Neural cell (in vitro differentiated cells): Measurements from ENCODE around the gene AMFR. TPM values are rescaled to one million over a fixed set of nuclear protein-coding genes. Genes with fewer than 3 reads are reported as not detected.

Experiments
- H2AFZ ChIP-seq: fragments of 200-600, 300-800 bp; sonication (generic), shearing (Covaris generic); 2 replicates; pipeline ENCODE4 v1.6.0; 2014; ENCODE audit warnings: low read depth, mild to moderate bottlenecking, antibody characterized with exemption, low read length, moderate library complexity
- H3F3A ChIP-seq: fragments of 200-600 bp; shearing (Covaris generic); 2 replicates; pipeline ENCODE4 v1.6.1; 2016; ENCODE audit warnings: mild to moderate bottlenecking, moderate library complexity, mixed read lengths, antibody characterized with exemption, low read length; ENCODE audit not compliant: insufficient read depth, poor library complexity, severe bottlenecking
- H3K27ac ChIP-seq: fragments of 200-600, 300-800 bp; sonication (generic), shearing (Covaris generic); 2 replicates; pipeline ENCODE4 v1.5.1; 2014; ENCODE audit warnings: mild to moderate bottlenecking, low read length, moderate library complexity
- H3K27me3 ChIP-seq: fragments of 300-800, 200-600 bp; sonication (generic), shearing (Covaris generic); 2 replicates; pipeline ENCODE4 v1.6.0; 2014; ENCODE audit warnings: mild to moderate bottlenecking, low read depth, low read length, moderate library complexity; ENCODE audit not compliant: insufficient read depth
- H3K36me3 ChIP-seq: fragments of 300-800, 200-600 bp; sonication (generic), shearing (Covaris generic); 2 replicates; pipeline ENCODE4 v1.5.1; 2014; ENCODE audit warnings: mild to moderate bottlenecking, antibody characterized with exemption, low read length, moderate library complexity; ENCODE audit not compliant: insufficient read depth
- H3K4me2 ChIP-seq: fragments of 300-800, 200-600 bp; sonication (generic), shearing (Covaris generic); 2 replicates; pipeline ENCODE4 v1.6.0; 2014; ENCODE audit warnings: mild to moderate bottlenecking, low read length
- H3K4me3 ChIP-seq: fragments of 300-800, 200-600 bp; sonication (generic), shearing (Covaris generic); 2 replicates; pipeline ENCODE4 v1.5.1; 2014; ENCODE audit warnings: mild to moderate bottlenecking, low read length, moderate library complexity
- H3K79me2 ChIP-seq: fragments of 200-600 bp; shearing (Covaris generic); replicated peaks from 2 replicates; pipeline ENCODE4 v1.6.0; 2014; ENCODE audit warnings: mild to moderate bottlenecking, low read length, moderate library complexity; ENCODE audit not compliant: insufficient read depth
- H3K9ac ChIP-seq: fragments of 300-800, 200-600 bp; sonication (generic), shearing (Covaris generic); 2 replicates; pipeline ENCODE4 v1.6.1; 2016; ENCODE audit warnings: mild to moderate bottlenecking, low read length, mixed read lengths
- H3K9me2 ChIP-seq: fragments of 200-600 bp; shearing (Covaris generic); 2 replicates; pipeline ENCODE4 v1.6.1; 2016; ENCODE audit warnings: mild to moderate bottlenecking, low read length, mixed read lengths; ENCODE audit not compliant: insufficient read depth
- H3K9me3 ChIP-seq: fragments of 200-600, 300-800 bp; sonication (generic), shearing (Covaris generic); 2 replicates; pipeline ENCODE4 v1.6.1; 2016; ENCODE audit warnings: mild to moderate bottlenecking, mixed run types, low read length, moderate library complexity, mixed read lengths
- H4K20me1 ChIP-seq: fragments of 200-600 bp; shearing (Covaris generic); 2 replicates; pipeline ENCODE4 v1.6.1; 2016; ENCODE audit warnings: mild to moderate bottlenecking, mixed run types; ENCODE audit not compliant: insufficient read depth
- EP300 ChIP-seq: fragments of 450-650 bp; conservative IDR thresholded peaks from 2 replicates; pipeline ENCODE4 v1.6.1; 2014; ENCODE audit warnings: antibody characterized with exemption, mild to moderate bottlenecking, moderate library complexity; ENCODE audit not compliant: poor library complexity, severe bottlenecking
- EZH2 ChIP-seq: fragments of 200-600, 300-800 bp; shearing (Covaris generic), sonication (generic); IDR thresholded peaks from 2 replicates; pipeline ENCODE4 v1.6.1; 2014; ENCODE audit warnings: antibody characterized with exemption, low read length, borderline replicate concordance, mild to moderate bottlenecking; ENCODE audit not compliant: insufficient read depth, poor library complexity, severe bottlenecking
- MXI1 ChIP-seq: fragments of 450-650 bp; conservative IDR thresholded peaks from 2 replicates; pipeline ENCODE4 v1.6.1; 2014; ENCODE audit warnings: antibody characterized with exemption, mild to moderate bottlenecking; ENCODE audit not compliant: poor library complexity, severe bottlenecking
- POLR2AphosphoS5 ChIP-seq: IDR thresholded peaks from 2 replicates; pipeline ENCODE4 v1.6.1; 2012
- RAD21 ChIP-seq: fragments of 450-650 bp; conservative IDR thresholded peaks from 2 replicates; pipeline ENCODE4 v1.6.1; 2014; ENCODE audit warnings: antibody characterized with exemption, mild to moderate bottlenecking, moderate library complexity
- SMC3 ChIP-seq: fragments of 450-650 bp; conservative IDR thresholded peaks from 2 replicates; pipeline ENCODE4 v1.6.1; 2014; ENCODE audit warnings: antibody characterized with exemption, mild to moderate bottlenecking, moderate library complexity; ENCODE audit not compliant: poor library complexity
- TAF1 ChIP-seq: IDR thresholded peaks from 2 replicates; pipeline ENCODE4 v1.6.1; 2012; ENCODE audit warnings: low read depth
- polyA plus RNA-seq: library from polyadenylated mRNA; depleted of rRNA; stranded (reverse); fragments of >200 nt; gene quantifications from 2 replicates; pipeline ENCODE4 v1.2.3, GENCODE V29; 2014
- TF ChIP-seq, protein P1 (sequence below): fragments of 450-650 bp; IDR thresholded peaks from 2 replicates; pipeline ENCODE4 v1.5.1; 2014; ENCODE audit warnings: antibody characterized with exemption, mild to moderate bottlenecking, moderate library complexity; ENCODE audit not compliant: poor library complexity, severe bottlenecking
- TF ChIP-seq, protein P2 (sequence below): IDR thresholded peaks from 2 replicates; pipeline ENCODE4 v1.6.1; 2012; ENCODE audit warnings: borderline replicate concordance

The AMFR gene
- polyA plus RNA-seq, 1 donor from 2014 or later: 101 TPM

DNA sequence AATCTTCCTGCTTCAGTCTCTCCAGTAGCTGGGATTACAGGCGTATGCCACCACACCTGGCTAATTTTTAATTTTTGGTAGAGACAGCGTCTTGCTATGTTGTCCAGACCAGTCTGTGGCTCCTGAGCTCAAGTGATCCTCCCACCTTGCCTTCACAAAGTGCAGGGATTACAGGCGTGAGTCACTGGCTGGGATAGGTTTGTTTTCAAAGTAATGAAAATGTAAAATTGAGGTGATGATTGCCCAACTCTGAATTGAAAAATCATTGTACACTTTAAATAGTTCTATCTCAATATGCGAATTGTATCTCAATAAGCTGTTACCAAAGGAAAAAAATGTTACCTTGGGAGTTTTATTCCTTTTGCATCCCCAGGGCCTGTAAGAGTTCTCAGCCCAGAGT is 1.2 kb upstream of the AMFR start:
- no peak overlapping the region for H2AFZ ChIP-seq
- no peaks in the 10 kb centered on the region for H3K9me2 ChIP-seq
- H3K36me3 ChIP-seq: no peaks in the 10 kb centered on the region
- no peak overlapping the region for H3K4me2 ChIP-seq
- H3K27me3 ChIP-seq: no peaks in the 10 kb centered on the region
- no peaks in the 10 kb centered on the region for H3F3A ChIP-seq
- TF ChIP-seq, protein P1, sequence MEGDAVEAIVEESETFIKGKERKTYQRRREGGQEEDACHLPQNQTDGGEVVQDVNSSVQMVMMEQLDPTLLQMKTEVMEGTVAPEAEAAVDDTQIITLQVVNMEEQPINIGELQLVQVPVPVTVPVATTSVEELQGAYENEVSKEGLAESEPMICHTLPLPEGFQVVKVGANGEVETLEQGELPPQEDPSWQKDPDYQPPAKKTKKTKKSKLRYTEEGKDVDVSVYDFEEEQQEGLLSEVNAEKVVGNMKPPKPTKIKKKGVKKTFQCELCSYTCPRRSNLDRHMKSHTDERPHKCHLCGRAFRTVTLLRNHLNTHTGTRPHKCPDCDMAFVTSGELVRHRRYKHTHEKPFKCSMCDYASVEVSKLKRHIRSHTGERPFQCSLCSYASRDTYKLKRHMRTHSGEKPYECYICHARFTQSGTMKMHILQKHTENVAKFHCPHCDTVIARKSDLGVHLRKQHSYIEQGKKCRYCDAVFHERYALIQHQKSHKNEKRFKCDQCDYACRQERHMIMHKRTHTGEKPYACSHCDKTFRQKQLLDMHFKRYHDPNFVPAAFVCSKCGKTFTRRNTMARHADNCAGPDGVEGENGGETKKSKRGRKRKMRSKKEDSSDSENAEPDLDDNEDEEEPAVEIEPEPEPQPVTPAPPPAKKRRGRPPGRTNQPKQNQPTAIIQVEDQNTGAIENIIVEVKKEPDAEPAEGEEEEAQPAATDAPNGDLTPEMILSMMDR: no peak
- TF ChIP-seq MXI1 (no peak), EP300 (no peak)
- H4K20me1 ChIP-seq: peaks cover 5% of the 10 kb centered on the region
- no peaks in the 10 kb centered on the region for H3K9me3 ChIP-seq
- no peak overlapping the region for H3K9ac ChIP-seq
- H3K79me2 ChIP-seq: peaks cover 16% of the 10 kb centered on the region
- H3K27ac ChIP-seq: no peak overlapping the region
- H3K4me3 ChIP-seq: no peak overlapping the region

DNA sequence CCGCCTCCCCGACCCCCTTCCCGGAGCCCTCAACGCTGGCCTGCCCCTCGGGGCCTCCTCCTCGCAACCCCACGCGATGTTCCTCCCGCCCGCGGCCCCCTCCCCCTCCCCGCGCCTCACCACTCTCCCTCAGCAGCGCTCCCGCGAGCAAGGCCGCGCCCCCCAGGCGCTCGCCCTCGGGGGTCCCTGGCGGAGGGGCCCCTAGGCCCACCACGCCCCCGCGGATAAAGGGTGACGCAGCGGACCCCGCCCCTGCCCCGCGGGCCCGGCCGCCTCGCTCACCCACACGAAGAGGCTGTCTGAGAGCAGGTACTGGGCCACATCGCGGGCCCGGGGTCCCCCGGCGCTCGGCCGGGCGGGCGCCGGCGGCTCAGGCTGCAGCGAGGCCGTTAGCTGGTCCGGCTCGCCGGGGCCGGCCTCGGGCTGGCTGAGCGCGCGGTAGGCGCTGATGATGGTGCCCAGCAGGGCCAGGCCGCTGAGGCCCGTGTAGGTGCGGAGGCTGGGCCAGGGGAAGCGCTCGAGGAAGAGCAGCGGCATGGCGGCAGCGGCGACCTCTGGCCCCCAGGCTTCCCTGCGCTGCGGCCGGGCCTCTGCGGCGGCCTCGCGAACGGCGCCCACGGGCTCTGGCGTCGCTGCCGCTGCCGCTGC is 430 bp downstream of the AMFR start:
- H2AFZ ChIP-seq: no peak overlapping the region
- no peaks in the 10 kb centered on the region for H3K36me3 ChIP-seq
- no peaks in the 10 kb centered on the region for H3K9me2 ChIP-seq
- no peaks in the 10 kb centered on the region for H3K9me3 ChIP-seq
- H3K27me3 ChIP-seq: no peaks in the 10 kb centered on the region
- TF ChIP-seq MXI1: peak; percentile 52
- no peak for TF ChIP-seq SMC3
- TF ChIP-seq POLR2AphosphoS5: peak; percentile 44
- no peaks in the 10 kb centered on the region for H3F3A ChIP-seq
- H3K4me2 ChIP-seq: no peak overlapping the region
- peak overlapping the region; percentile 80 for H3K9ac ChIP-seq
- H3K4me3 ChIP-seq: peak overlapping the region; percentile 67
- H3K27ac ChIP-seq: peak overlapping the region; percentile 33
- peaks cover 5% of the 10 kb centered on the region for H4K20me1 ChIP-seq
- peaks cover 33% of the 10 kb centered on the region for H3K79me2 ChIP-seq

DNA sequence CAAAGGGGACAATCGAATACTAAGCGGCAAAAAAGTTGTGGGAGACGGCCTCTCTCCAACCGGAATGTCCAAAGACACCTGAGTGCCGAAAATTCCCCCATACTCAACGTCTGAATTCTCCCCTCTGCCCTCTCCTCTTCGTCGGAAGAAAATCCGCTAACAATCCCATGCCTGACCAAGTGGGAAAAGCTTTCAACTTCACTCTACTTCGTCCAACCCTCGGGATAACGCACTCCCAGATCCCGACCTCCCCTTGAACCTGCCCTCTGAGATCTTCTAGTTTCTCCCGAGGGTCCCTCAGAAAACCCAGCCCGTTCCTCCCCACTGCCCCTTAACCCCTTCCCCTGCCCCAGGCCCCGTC is 961 bp downstream of the AMFR start:
- Histone ChIP-seq H3K9me2 (no peaks in the 10 kb centered on the region), H3K9ac (peak overlapping the region; percentile 80), H3K27ac (peak overlapping the region; percentile 33), H4K20me1 (peaks cover 5% of the 10 kb centered on the region), H3K4me2 (peak overlapping the region; percentile 64), H2AFZ (no peak overlapping the region), H3F3A (no peaks in the 10 kb centered on the region), H3K79me2 (peaks cover 36% of the 10 kb centered on the region), H3K4me3 (peak overlapping the region; percentile 67), H3K36me3 (no peaks in the 10 kb centered on the region), H3K27me3 (no peaks in the 10 kb centered on the region), H3K9me3 (no peaks in the 10 kb centered on the region)
- TF ChIP-seq TAF1 (no peak), POLR2AphosphoS5 (no peak), MXI1 (no peak), EP300 (no peak), SMC3 (no peak), EZH2 (no peak), RAD21 (no peak)
- TF ChIP-seq, protein P1: no peak
- TF ChIP-seq, protein P2, sequence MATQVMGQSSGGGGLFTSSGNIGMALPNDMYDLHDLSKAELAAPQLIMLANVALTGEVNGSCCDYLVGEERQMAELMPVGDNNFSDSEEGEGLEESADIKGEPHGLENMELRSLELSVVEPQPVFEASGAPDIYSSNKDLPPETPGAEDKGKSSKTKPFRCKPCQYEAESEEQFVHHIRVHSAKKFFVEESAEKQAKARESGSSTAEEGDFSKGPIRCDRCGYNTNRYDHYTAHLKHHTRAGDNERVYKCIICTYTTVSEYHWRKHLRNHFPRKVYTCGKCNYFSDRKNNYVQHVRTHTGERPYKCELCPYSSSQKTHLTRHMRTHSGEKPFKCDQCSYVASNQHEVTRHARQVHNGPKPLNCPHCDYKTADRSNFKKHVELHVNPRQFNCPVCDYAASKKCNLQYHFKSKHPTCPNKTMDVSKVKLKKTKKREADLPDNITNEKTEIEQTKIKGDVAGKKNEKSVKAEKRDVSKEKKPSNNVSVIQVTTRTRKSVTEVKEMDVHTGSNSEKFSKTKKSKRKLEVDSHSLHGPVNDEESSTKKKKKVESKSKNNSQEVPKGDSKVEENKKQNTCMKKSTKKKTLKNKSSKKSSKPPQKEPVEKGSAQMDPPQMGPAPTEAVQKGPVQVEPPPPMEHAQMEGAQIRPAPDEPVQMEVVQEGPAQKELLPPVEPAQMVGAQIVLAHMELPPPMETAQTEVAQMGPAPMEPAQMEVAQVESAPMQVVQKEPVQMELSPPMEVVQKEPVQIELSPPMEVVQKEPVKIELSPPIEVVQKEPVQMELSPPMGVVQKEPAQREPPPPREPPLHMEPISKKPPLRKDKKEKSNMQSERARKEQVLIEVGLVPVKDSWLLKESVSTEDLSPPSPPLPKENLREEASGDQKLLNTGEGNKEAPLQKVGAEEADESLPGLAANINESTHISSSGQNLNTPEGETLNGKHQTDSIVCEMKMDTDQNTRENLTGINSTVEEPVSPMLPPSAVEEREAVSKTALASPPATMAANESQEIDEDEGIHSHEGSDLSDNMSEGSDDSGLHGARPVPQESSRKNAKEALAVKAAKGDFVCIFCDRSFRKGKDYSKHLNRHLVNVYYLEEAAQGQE: no peak
